ENCODE data around the gene ADCY1.
"Not testable (repeated sequence)": the region's sequence is repeated elsewhere in the genome, so short reads cannot be mapped to it uniquely, and the experiment has no call there.

ADCY1 gene
- 0.04 to 0.18 reads per million in 2 experiments for total RNA-seq

- DNase-seq (ENCODE audit: low read depth) = no peak
These were observed at the start of gene ADCY1 for GRCh38 chr7:45573661-45574415. Gene ADCY1 (plus strand): TSS chr7:45574368. CDS start chr7:45574544, 176 bp downstream.

- no peak for DNase-seq (ENCODE audit: low read depth)
These were observed 49.7 kb upstream of the ADCY1 start for GRCh38 chr7:45524445-45524844.

- DNase-seq (ENCODE audit: low read depth) = no peak
These were observed 49.1 kb upstream of the ADCY1 start for GRCh38 chr7:45525057-45525456.

GRCh38 chr7:45543473-45543872 lies 30.7 kb upstream of the ADCY1 start:
- no peak for DNase-seq (ENCODE audit: low read depth)

GRCh38 chr7:45545105-45545710 lies 29.0 kb upstream of the ADCY1 start:
- not testable (repeated sequence) for DNase-seq (ENCODE audit: low read depth)

- DNase-seq (ENCODE audit: low read depth) = not testable (repeated sequence)
These were observed 25.3 kb upstream of the ADCY1 start for GRCh38 chr7:45548917-45549316.

- no peak for DNase-seq (ENCODE audit: low read depth)
These were observed 10.8 kb upstream of the ADCY1 start for GRCh38 chr7:45563401-45563800.

- no peak for DNase-seq (ENCODE audit: low read depth)
These were observed 10.2 kb upstream of the ADCY1 start for GRCh38 chr7:45563941-45564461.

GRCh38 chr7:45564485-45564884 lies 9.7 kb upstream of the ADCY1 start:
- no peak for DNase-seq (ENCODE audit: low read depth)

GRCh38 chr7:45564886-45565455 lies 9.2 kb upstream of the ADCY1 start:
- DNase-seq (ENCODE audit: low read depth) = no peak

- DNase-seq (ENCODE audit: low read depth) = no peak
These were observed 7.8 kb upstream of the ADCY1 start for GRCh38 chr7:45566386-45566785.

GRCh38 chr7:45566961-45567360 lies 7.2 kb upstream of the ADCY1 start:
- no peak for DNase-seq (ENCODE audit: low read depth)

GRCh38 chr7:45567713-45568112 lies 6.5 kb upstream of the ADCY1 start:
- DNase-seq (ENCODE audit: low read depth) = no peak

GRCh38 chr7:45568536-45569289 lies 5.5 kb upstream of the ADCY1 start:
- DNase-seq (ENCODE audit: low read depth) = no peak

GRCh38 chr7:45569290-45569685 lies 4.9 kb upstream of the ADCY1 start:
- no peak for DNase-seq (ENCODE audit: low read depth)

- DNase-seq (ENCODE audit: low read depth) = no peak
These were observed 3.4 kb upstream of the ADCY1 start for GRCh38 chr7:45570797-45571196.

- no peak for DNase-seq (ENCODE audit: low read depth)
These were observed 964 bp upstream of the ADCY1 start for GRCh38 chr7:45573204-45573603.

- no peak for DNase-seq (ENCODE audit: low read depth)
These were observed 174 bp downstream of the ADCY1 start for GRCh38 chr7:45574416-45574668.

GRCh38 chr7:45574669-45575500 lies 717 bp downstream of the ADCY1 start:
- DNase-seq (ENCODE audit: low read depth) = no peak

- DNase-seq (ENCODE audit: low read depth) = no peak
These were observed 1.5 kb downstream of the ADCY1 start for GRCh38 chr7:45575501-45576248.
